PC-3 (cell line): ENCODE measurements around the gene SCN1A.

ENCODE experiments used
- CTCF ChIP-seq: fragments of 300-600 bp; sonication (generic); conservative IDR thresholded peaks from 2 replicates; pipeline ENCODE4 v1.5.1; 2017; ENCODE audit warnings: antibody characterized with exemption, low read depth, mild to moderate bottlenecking, low read length
- EZH2 ChIP-seq: fragments of 300-600 bp; sonication (generic); IDR thresholded peaks from one replicate; pipeline ENCODE4 v1.6.1; 2017; ENCODE audit warnings: antibody characterized with exemption, mild to moderate bottlenecking, low read length; ENCODE audit not compliant: unreplicated experiment
- EZH2phosphoT487 ChIP-seq: fragments of 300-600 bp; sonication (generic); IDR thresholded peaks from 2 replicates; pipeline ENCODE4 v1.6.1; 2018; ENCODE audit warnings: mild to moderate bottlenecking, antibody characterized with exemption, low read length, borderline replicate concordance

DNA sequence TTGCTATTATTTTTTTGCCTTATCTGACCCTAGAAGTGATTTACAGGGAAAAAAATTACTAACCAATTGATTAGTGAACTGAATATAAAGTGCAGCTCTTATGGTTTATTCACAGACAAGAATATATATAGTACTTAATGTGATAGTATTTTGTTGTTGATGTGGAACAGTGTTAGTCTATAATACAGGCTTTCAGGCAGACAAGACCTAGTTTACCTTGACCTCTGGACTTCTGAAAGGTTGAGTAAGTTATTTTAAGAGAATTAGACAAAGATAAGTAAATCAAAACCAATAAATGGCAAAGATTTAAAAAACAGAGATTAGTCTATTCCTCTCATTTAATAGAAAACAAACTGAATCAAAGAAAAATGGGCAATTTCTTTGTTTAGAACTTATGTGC is 46.0 kb downstream of the SCN1A start:
- TF ChIP-seq CTCF: no peak
- TF ChIP-seq EZH2: no peak
- TF ChIP-seq EZH2phosphoT487: no peak
